Measurements from ENCODE around the gene PAF1.

The PAF1 gene

DNA sequence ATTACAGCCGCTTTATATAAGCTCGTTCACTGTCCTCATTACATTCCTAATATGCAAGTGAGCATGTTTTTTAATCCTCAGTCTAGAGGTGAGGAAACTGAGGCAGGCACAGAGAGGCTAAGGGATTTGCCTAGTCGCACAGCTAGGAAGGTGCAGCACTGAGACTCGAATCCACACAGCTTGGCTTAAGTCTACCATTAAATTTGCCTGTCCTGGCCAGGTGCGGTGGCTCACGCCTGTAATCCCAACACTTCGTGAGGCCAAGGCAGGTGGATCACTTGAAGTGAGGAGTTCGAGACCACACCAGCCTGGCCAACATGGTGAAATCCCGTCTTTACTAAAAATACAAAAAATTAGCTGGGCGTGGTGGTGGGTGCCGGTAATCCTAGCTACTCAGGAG is 36.8 kb upstream of the PAF1 start:
- ATAC-seq = no peak
- TF ChIP-seq BACH2 (CRISPR knock-in tag; IDR thresholded peaks at IDR 0.05; ENCODE audit: borderline replicate concordance) (no peak), ZNF8 (CRISPR knock-in tag; IDR thresholded peaks at IDR 0.05) (no peak), TOX (CRISPR knock-in tag; IDR thresholded peaks at IDR 0.05; ENCODE audit: borderline replicate concordance) (no peak), ZNF70 (CRISPR knock-in tag; IDR thresholded peaks at IDR 0.05) (no peak), TCF4 (CRISPR knock-in tag; IDR thresholded peaks at IDR 0.05; ENCODE audit: borderline replicate concordance) (no peak), SNAI2 (CRISPR knock-in tag; IDR thresholded peaks at IDR 0.05) (no peak), ZC3H10 (CRISPR knock-in tag; IDR thresholded peaks at IDR 0.05) (no peak), OSR1 (CRISPR knock-in tag; IDR thresholded peaks at IDR 0.05) (no peak), GLIS3 (CRISPR knock-in tag; IDR thresholded peaks at IDR 0.05) (no peak)
- TF ChIP-seq, protein P1, sequence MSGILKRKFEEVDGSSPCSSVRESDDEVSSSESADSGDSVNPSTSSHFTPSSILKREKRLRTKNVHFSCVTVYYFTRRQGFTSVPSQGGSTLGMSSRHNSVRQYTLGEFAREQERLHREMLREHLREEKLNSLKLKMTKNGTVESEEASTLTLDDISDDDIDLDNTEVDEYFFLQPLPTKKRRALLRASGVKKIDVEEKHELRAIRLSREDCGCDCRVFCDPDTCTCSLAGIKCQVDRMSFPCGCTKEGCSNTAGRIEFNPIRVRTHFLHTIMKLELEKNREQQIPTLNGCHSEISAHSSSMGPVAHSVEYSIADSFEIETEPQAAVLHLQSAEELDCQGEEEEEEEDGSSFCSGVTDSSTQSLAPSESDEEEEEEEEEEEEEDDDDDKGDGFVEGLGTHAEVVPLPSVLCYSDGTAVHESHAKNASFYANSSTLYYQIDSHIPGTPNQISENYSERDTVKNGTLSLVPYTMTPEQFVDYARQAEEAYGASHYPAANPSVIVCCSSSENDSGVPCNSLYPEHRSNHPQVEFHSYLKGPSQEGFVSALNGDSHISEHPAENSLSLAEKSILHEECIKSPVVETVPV (CRISPR knock-in tag; IDR thresholded peaks at IDR 0.05) = no peak
- TF ChIP-seq, protein P2, sequence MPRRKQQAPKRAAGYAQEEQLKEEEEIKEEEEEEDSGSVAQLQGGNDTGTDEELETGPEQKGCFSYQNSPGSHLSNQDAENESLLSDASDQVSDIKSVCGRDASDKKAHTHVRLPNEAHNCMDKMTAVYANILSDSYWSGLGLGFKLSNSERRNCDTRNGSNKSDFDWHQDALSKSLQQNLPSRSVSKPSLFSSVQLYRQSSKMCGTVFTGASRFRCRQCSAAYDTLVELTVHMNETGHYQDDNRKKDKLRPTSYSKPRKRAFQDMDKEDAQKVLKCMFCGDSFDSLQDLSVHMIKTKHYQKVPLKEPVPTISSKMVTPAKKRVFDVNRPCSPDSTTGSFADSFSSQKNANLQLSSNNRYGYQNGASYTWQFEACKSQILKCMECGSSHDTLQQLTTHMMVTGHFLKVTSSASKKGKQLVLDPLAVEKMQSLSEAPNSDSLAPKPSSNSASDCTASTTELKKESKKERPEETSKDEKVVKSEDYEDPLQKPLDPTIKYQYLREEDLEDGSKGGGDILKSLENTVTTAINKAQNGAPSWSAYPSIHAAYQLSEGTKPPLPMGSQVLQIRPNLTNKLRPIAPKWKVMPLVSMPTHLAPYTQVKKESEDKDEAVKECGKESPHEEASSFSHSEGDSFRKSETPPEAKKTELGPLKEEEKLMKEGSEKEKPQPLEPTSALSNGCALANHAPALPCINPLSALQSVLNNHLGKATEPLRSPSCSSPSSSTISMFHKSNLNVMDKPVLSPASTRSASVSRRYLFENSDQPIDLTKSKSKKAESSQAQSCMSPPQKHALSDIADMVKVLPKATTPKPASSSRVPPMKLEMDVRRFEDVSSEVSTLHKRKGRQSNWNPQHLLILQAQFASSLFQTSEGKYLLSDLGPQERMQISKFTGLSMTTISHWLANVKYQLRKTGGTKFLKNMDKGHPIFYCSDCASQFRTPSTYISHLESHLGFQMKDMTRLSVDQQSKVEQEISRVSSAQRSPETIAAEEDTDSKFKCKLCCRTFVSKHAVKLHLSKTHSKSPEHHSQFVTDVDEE (CRISPR knock-in tag; IDR thresholded peaks at IDR 0.05) = no peak

DNA sequence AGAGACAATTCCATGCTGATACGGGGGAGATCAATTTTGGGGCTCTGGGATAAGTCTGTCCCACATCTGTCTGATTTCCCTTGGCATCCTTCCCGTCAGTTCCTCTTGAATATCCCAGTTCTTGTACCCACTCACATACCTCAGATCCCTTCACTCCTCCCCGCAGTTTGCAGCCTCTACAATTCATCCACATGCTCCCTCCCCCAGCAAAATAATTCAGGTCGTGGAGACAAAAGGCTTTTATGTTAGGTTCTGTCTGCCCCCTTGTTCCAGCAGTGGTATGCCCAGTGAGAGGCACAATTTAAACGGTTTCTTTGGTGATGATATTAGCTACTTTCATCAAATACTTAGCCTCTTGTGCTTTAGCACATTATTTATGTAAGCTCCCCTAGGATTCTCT is 35.3 kb upstream of the PAF1 start:
- no peak for TF ChIP-seq CSDC2 (CRISPR knock-in tag; IDR thresholded peaks at IDR 0.05)
- TF ChIP-seq, protein P3, sequence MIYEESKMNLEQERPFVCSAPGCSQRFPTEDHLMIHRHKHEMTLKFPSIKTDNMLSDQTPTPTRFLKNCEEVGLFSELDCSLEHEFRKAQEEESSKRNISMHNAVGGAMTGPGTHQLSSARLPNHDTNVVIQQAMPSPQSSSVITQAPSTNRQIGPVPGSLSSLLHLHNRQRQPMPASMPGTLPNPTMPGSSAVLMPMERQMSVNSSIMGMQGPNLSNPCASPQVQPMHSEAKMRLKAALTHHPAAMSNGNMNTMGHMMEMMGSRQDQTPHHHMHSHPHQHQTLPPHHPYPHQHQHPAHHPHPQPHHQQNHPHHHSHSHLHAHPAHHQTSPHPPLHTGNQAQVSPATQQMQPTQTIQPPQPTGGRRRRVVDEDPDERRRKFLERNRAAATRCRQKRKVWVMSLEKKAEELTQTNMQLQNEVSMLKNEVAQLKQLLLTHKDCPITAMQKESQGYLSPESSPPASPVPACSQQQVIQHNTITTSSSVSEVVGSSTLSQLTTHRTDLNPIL (CRISPR knock-in tag; IDR thresholded peaks at IDR 0.05; ENCODE audit: low read depth) = no peak
- no peak for TF ChIP-seq TOX (CRISPR knock-in tag; IDR thresholded peaks at IDR 0.05; ENCODE audit: borderline replicate concordance)
- TF ChIP-seq ZFP3 (CRISPR knock-in tag; IDR thresholded peaks at IDR 0.05) = no peak
- no peak for ATAC-seq

DNA sequence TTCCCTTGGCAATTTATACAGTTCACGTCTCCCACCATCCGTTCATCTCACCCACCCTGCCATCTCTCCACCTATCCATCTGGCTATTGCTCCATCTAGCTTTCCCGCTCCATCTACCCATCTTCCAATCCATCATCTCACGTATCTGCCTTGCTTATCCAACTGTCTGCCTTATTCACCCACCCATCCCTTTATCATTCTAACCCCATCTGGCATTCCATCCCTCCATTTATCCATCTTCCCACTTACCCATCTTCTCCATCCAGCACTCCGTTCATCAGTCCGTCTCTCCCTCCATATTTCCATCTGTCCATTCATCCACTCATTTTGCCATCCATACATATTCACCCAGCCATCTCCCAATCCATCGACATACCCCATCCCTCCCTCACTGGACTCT is 34.8 kb upstream of the PAF1 start:
- TF ChIP-seq, protein P4, sequence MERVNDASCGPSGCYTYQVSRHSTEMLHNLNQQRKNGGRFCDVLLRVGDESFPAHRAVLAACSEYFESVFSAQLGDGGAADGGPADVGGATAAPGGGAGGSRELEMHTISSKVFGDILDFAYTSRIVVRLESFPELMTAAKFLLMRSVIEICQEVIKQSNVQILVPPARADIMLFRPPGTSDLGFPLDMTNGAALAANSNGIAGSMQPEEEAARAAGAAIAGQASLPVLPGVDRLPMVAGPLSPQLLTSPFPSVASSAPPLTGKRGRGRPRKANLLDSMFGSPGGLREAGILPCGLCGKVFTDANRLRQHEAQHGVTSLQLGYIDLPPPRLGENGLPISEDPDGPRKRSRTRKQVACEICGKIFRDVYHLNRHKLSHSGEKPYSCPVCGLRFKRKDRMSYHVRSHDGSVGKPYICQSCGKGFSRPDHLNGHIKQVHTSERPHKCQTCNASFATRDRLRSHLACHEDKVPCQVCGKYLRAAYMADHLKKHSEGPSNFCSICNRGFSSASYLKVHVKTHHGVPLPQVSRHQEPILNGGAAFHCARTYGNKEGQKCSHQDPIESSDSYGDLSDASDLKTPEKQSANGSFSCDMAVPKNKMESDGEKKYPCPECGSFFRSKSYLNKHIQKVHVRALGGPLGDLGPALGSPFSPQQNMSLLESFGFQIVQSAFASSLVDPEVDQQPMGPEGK (CRISPR knock-in tag; IDR thresholded peaks at IDR 0.05; ENCODE audit: borderline replicate concordance) = no peak
- TF ChIP-seq CSDC2 (CRISPR knock-in tag; IDR thresholded peaks at IDR 0.05) (no peak), GLIS3 (CRISPR knock-in tag; IDR thresholded peaks at IDR 0.05) (no peak), ZNF70 (CRISPR knock-in tag; IDR thresholded peaks at IDR 0.05) (no peak), ZFP3 (CRISPR knock-in tag; IDR thresholded peaks at IDR 0.05) (no peak), ZNF565 (CRISPR knock-in tag; conservative IDR thresholded peaks at IDR 0.05; ENCODE audit: low read depth) (no peak), ESRRG (CRISPR knock-in tag; IDR thresholded peaks at IDR 0.05) (no peak), ZFP30 (CRISPR knock-in tag; IDR thresholded peaks at IDR 0.05) (no peak), TCF4 (CRISPR knock-in tag; IDR thresholded peaks at IDR 0.05; ENCODE audit: borderline replicate concordance) (no peak), BACH2 (CRISPR knock-in tag; IDR thresholded peaks at IDR 0.05; ENCODE audit: borderline replicate concordance) (no peak), ZC3H10 (CRISPR knock-in tag; IDR thresholded peaks at IDR 0.05) (no peak), TOX (CRISPR knock-in tag; IDR thresholded peaks at IDR 0.05; ENCODE audit: borderline replicate concordance) (no peak), ZNF8 (CRISPR knock-in tag; IDR thresholded peaks at IDR 0.05) (no peak)
- TF ChIP-seq, protein P2 (CRISPR knock-in tag; IDR thresholded peaks at IDR 0.05) = no peak
- TF ChIP-seq, protein P1 (CRISPR knock-in tag; IDR thresholded peaks at IDR 0.05) = no peak
- TF ChIP-seq, protein P5, sequence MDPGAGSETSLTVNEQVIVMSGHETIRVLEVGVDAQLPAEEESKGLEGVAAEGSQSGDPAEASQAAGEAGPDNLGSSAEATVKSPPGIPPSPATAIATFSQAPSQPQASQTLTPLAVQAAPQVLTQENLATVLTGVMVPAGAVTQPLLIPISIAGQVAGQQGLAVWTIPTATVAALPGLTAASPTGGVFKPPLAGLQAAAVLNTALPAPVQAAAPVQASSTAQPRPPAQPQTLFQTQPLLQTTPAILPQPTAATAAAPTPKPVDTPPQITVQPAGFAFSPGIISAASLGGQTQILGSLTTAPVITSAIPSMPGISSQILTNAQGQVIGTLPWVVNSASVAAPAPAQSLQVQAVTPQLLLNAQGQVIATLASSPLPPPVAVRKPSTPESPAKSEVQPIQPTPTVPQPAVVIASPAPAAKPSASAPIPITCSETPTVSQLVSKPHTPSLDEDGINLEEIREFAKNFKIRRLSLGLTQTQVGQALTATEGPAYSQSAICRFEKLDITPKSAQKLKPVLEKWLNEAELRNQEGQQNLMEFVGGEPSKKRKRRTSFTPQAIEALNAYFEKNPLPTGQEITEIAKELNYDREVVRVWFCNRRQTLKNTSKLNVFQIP (CRISPR knock-in tag; IDR thresholded peaks at IDR 0.05; ENCODE audit: borderline replicate concordance, low read depth) = no peak
- TF ChIP-seq, protein P3 (CRISPR knock-in tag; IDR thresholded peaks at IDR 0.05; ENCODE audit: low read depth) = no peak
- ATAC-seq = no peak
